Endodermal cell (in vitro differentiated cells): ENCODE measurements around the gene KIAA1328. TPM values are rescaled to one million over a fixed set of nuclear protein-coding genes. Genes with fewer than 3 reads are reported as not detected.

Experiments used
- DNase-seq: peaks from one replicate; pipeline ENCODE4 v3.0.0-alpha.2; 2017
- H3K27ac ChIP-seq: 2 replicates; pipeline ENCODE4 v1.5.1; 2013; ENCODE audit warnings: mild to moderate bottlenecking, low read depth, low read length, moderate library complexity
- H3K27me3 ChIP-seq: 2 replicates; pipeline ENCODE4 v1.6.1; 2013; ENCODE audit warnings: mild to moderate bottlenecking, low read length, moderate library complexity; ENCODE audit not compliant: insufficient read depth, control insufficient read depth, poor library complexity, severe bottlenecking
- H3K36me3 ChIP-seq: 2 replicates; pipeline ENCODE4 v1.7.0; 2013; ENCODE audit warnings: mild to moderate bottlenecking, low read length, moderate library complexity; ENCODE audit not compliant: control insufficient read depth, insufficient read depth
- H3K4me1 ChIP-seq: one replicate; pipeline ENCODE4 v1.7.0; 2013; ENCODE audit warnings: low read length; ENCODE audit not compliant: control insufficient read depth, insufficient read depth
- H3K4me3 ChIP-seq: 2 replicates; pipeline ENCODE4 v1.5.1; 2013; ENCODE audit warnings: mild to moderate bottlenecking, low read length, moderate library complexity
- H3K9ac ChIP-seq: 2 replicates; pipeline ENCODE4 v1.6.1; 2013; ENCODE audit warnings: mild to moderate bottlenecking, low read length, moderate library complexity; ENCODE audit not compliant: poor library complexity, severe bottlenecking; ENCODE audit errors: extremely low read depth
- H3K9me3 ChIP-seq: 2 replicates; pipeline ENCODE4 v1.6.1; 2013; ENCODE audit warnings: mild to moderate bottlenecking, low read length, moderate library complexity; ENCODE audit not compliant: control insufficient read depth
- H3K27ac Mint-ChIP-seq: 2 replicates; pipeline ENCODE4 v1.8.0; 2020; ENCODE audit warnings: mixed read lengths
- H3K27me3 Mint-ChIP-seq: 2 replicates; pipeline ENCODE4 v1.8.0; 2021; ENCODE audit warnings: mild to moderate bottlenecking, mixed read lengths; ENCODE audit not compliant: insufficient read depth
- H3K36me3 Mint-ChIP-seq: 2 replicates; pipeline ENCODE4 v1.8.0; 2020; ENCODE audit warnings: low read depth, mixed read lengths
- H3K4me1 Mint-ChIP-seq: 2 replicates; pipeline ENCODE4 v1.8.0; 2020; ENCODE audit warnings: mixed read lengths
- H3K4me3 Mint-ChIP-seq: 2 replicates; pipeline ENCODE4 v1.8.0; 2020; ENCODE audit warnings: mild to moderate bottlenecking, moderate library complexity, mixed read lengths
- H3K9me3 Mint-ChIP-seq: 2 replicates; pipeline ENCODE4 v1.8.0; 2020; ENCODE audit warnings: mild to moderate bottlenecking, mixed read lengths
- CTCF ChIP-seq: fragments of 200-600 bp; sonication (generic); conservative IDR thresholded peaks from 2 replicates; pipeline ENCODE4 v1.5.0; 2021; ENCODE audit warnings: antibody characterized with exemption, mild to moderate bottlenecking
- WGBS, 2 experiments: methylation state at CpG; one replicate each; pipeline versions ENCODE4 v1.1.5 to v1.1.7; 2013; ENCODE audit warnings: missing lambda C conversion rate in 2 of 2, mixed read lengths in 1 of 2; ENCODE audit not compliant: insufficient coverage in 1 of 2, insufficient read length in 1 of 2; 5-methylcytosine and 5-hydroxymethylcytosine counted together
- total RNA-seq, 2 donors: library from RNA; stranded (reverse); fragmentation: NEBNext Ultra II Directional in 1 of 2; extraction: Animal tissue kit (Norgen Biotek cat#: 25700) in 1 of 2; gene quantifications; 2 replicates in 1 of 2; 3 replicates in 1 of 2; pipeline ENCODE4 v1.2.1, GENCODE V29; 2021

The KIAA1328 gene
- total RNA-seq, 2 donors from 2014 or later, result 7.6 to 8.4 TPM

- Mint-ChIP-seq H3K4me1 (no peaks in the 10 kb centered on the region), H3K27ac (no peak overlapping the region), H3K27me3 (peaks cover 18% of the 10 kb centered on the region), H3K4me3 (no peak overlapping the region), H3K36me3 (no peaks in the 10 kb centered on the region), H3K9me3 (peaks cover 6% of the 10 kb centered on the region)
- no peak for TF ChIP-seq CTCF
- no peak for DNase-seq
- Histone ChIP-seq H3K27me3 (no peaks in the 10 kb centered on the region), H3K4me1 (no peaks in the 10 kb centered on the region), H3K9ac (no peak overlapping the region), H3K27ac (no peak overlapping the region), H3K4me3 (no peak overlapping the region), H3K9me3 (no peaks in the 10 kb centered on the region), H3K36me3 (no peaks in the 10 kb centered on the region)
- WGBS, 2 experiments, result 86 to 87% methylated on average over 8 to 10 of the region's 10 CpGs
Observed at GRCh38 chr18:37276111-37276890, 447.4 kb downstream of the KIAA1328 start.

- Mint-ChIP-seq H3K36me3 (no peaks in the 10 kb centered on the region), H3K9me3 (peaks cover 6% of the 10 kb centered on the region), H3K27ac (no peak overlapping the region), H3K4me1 (no peaks in the 10 kb centered on the region), H3K27me3 (peaks cover 17% of the 10 kb centered on the region), H3K4me3 (no peak overlapping the region)
- Histone ChIP-seq H3K27ac (no peak overlapping the region), H3K9me3 (no peaks in the 10 kb centered on the region), H3K9ac (no peak overlapping the region), H3K36me3 (no peaks in the 10 kb centered on the region), H3K4me3 (no peak overlapping the region), H3K27me3 (no peaks in the 10 kb centered on the region), H3K4me1 (no peaks in the 10 kb centered on the region)
- DNase-seq, result no peak
- WGBS, 2 experiments, result 89 to 90% methylated on average over 7 to 10 of the region's 10 CpGs
- no peak for TF ChIP-seq CTCF
Observed at GRCh38 chr18:37277804-37278203, 448.9 kb downstream of the KIAA1328 start.

Other genes starting within 250 kb of the KIAA1328 start
- gene TPGS2, start 125 bp upstream of the KIAA1328 start, total RNA-seq, result 100 to 1,000 TPM; 117 to 128 TPM